Measurements from ENCODE around the gene MYH7B.

MYH7B gene

DNA sequence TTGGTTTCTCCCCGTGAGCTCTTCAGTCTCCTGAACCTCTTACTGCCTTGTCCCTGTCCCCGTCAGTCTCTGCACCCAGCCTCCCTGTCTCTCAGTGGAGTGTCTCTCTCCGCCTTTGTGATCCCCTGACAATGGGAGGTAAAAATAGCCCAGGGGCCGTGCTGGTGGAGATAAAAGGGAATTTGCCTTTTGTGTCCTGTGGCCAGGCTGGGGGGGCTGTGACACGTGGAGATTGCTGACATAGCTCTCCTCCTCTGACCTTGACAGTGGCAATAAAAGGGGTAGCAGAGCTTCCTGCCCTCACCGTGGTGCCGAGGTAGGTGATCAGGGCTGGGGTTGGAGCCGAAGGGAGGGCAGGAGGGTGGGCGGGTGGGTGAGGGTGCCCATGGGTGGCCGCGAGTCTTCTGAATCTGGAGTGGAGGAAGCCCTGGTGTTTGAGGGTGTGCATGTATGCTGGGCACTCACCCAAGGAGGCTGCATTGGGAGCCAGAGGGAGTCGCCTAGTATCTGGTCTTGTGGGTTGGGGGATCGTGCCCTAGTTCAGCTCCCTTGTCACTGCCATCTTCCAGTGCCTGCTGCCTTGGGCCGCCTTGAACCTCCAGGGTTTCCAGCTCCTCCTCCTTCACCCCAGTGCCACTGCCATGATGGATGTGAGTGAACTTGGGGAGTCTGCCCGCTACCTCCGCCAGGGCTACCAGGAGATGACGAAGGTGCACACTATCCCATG, 21.9 kb downstream of the MYH7B start:
- no peak for DNase-seq (ENCODE audit: low spot score)

DNA sequence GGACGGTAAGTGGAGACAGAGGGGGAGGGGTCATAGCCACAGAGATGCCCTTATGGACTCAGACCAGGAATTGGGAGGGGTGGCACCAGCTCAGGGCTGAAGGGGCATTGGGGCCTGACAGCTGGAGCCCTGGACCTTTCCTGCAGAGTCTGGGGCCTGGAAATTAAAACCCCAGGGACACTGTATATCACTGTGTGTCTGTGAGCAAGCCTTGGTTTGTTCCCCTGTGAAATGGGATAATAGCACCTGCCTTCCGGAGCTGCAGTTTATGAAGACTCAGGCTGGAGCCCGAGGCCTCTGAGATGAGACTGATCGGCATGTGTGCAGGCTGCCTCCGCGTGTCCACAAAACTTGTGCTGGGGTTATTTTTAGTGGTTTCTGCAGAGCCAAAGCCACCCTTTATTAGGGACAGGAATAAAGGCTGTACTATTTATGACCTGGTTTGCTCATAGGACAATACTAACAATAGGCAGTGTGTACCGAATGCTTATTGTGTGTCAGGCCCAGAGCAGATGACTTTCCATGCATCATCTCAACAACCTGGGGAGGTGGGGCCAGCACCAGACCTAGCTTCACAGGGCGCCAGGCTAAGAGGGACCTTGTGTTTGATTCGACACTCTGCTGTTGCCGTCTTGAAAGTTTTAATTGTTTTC, 22.6 kb downstream of the MYH7B start:
- no peak for DNase-seq (ENCODE audit: low spot score)

GRCh38 chr20:34979366-34980153, 23.9 kb downstream of the MYH7B start:
- no peak for DNase-seq (ENCODE audit: low spot score)

GRCh38 chr20:34980543-34981233, 25.0 kb downstream of the MYH7B start:
- no peak for DNase-seq (ENCODE audit: low spot score)

GRCh38 chr20:34982270-34983088, 26.8 kb downstream of the MYH7B start:
- DNase-seq (ENCODE audit: low spot score) = no peak

- no peak for DNase-seq (ENCODE audit: low spot score)
These were observed 27.6 kb downstream of the MYH7B start for GRCh38 chr20:34983089-34983820.

DNA sequence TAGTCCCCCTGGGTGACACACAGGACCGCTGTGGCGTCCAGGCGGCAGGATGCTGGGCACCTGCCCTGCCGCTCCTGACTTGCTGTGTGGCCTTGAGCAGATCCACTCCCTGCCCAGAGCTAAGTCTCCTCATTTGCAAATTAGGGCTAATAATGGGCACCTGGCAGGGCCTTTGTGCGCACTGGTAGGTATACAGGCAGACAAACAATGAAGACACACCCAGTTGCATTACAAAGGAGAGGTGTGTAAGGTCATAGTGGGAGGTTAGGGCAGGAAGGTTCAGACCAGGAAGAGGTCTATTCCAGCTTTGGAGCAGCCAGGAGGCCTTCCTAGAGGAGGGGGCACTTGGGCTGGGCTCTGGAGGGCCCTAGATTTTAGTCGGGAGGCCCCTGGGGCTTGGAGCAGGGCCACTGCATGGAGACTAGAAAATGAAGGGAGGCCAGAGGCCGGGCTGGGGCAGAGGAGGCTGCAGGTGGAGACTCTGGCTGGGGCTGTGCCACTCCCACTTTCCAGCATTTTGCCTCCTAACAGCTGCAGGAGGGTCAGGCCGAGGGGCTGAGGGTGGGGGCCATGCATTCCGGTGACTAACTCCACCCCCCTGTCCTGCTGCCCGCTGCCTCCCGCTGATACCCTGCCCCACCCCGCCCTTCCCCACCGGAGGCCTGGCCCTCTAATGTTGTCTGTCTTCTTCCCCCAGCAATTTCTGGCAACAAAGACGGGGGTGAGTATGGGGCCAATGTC, 28.5 kb downstream of the MYH7B start:
- DNase-seq (ENCODE audit: low spot score) = no peak

GRCh38 chr20:34984756-34985261, 29.1 kb downstream of the MYH7B start:
- no peak for DNase-seq (ENCODE audit: low spot score)

DNA sequence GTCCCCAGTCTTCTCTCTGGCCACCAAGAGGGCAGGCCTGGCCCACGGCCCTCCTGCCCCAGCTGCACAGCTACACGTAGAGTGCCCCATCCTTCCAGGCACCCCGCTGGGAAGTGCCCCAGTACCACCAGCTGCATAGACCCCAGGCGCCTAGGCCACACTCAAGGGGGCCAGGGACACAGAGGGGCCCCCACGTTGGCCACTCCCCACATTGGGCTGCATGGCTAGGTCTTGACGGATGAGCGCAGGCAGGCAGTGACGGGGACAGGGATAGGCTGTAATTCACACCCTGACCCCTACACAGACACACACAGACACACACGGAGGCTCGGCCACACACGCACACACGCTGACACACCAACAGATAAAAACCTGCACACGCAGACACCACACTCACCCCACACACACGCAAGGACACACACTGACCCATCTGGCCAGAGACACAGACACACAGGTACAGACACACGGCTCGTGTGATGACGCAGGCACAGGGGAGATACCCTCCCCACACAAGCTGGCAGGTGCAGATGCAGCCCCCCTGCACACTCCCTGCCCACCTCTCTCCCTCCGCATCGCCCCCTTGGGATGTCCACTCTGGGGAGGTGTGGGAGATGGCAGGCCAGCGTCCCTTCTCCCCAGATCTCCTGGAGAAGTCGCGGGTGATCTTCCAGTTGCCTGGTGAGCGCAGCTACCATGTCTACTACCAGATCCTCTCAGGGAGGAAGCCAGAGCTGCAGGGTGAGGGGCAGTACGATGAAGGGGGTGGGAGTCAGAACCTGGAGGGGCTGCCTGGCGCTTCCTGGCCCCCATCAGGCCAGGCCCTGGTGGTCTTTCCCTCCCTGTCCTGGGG, 30.0 kb downstream of the MYH7B start:
- DNase-seq (ENCODE audit: low spot score) = no peak

DNA sequence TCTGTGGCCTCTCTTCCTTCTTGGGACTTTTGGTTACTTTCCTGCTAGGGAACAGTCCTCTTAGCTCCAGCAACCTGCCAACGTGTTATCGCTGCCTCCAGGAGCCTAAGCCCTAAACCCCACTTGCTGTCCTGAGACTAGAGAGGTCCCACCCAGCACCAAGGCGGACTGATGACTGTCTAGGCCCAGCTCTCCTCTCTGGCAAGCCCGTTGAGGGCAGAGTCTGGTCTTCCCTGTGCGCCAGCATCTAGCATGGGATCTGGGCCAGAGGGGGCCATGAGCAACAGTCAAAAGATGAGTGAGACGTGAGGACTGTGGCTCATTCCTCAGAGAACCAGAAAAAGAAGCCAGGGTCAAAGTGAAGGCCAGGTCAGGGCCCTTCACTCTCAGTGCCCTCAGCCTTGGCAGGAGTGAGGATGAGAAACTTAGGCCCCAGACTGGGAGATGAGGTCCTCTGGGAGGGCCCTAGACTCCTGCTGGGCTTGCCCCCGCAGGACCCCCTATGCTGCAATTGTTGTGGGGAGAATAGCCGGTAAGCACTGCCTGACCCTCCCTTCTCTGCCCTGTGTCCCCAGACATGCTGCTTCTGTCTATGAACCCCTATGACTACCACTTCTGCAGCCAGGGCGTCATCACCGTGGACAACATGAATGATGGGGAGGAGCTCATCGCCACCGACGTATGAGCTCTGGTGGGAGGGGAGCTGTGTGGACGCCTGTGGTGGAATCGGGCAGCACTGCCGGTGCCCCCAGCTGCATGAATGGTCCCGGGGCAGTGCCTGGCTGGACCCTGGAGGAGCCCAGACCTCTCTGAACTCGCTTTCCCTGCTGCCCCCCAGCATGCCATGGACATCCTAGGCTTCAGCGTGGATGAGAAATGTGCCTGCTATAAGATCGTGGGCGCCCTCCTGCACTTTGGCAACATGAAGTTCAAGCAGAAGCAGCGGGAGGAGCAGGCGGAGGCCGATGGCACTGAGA, 30.9 kb downstream of the MYH7B start:
- DNase-seq (ENCODE audit: low spot score) = no peak

DNA sequence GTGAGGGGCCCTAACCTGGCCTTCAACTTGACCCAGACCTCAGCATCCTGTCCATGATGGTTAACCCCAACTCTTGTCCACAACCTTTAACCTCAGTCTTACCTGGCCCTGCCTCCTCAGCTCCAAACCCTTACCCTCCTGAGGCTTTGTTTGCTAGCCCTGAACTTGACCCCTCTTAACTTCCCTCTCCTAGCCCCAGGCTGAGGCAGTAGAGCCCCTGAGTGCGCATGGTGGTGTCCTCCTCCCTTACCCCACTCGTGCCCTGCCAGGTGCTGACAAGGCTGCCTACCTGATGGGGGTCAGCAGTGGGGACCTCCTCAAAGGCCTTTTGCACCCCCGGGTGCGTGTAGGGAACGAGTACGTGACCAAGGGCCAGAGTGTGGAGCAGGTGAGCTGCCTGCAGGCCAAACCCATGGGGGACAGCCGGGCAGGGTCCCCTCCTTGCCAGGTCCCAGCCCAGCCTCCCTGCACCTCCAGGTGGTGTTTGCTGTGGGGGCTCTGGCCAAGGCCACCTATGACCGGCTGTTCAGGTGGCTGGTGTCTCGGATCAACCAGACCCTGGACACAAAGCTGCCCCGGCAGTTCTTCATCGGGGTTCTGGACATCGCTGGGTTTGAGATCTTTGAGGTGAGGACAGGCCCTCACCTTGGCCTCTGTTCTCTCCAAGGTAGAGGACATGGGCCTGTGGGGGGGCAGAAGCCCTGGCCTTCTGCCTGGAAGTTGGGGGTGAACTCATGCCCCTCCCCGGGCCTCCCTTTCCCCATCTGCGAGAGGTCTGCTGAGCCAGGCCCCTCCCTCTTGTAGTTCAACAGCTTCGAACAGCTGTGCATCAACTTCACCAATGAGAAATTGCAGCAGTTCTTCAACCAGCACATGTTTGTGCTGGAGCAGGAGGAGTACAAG, 31.9 kb downstream of the MYH7B start:
- DNase-seq (ENCODE audit: low spot score) = no peak

GRCh38 chr20:34988191-34988540, 32.5 kb downstream of the MYH7B start:
- no peak for DNase-seq (ENCODE audit: low spot score)

DNA sequence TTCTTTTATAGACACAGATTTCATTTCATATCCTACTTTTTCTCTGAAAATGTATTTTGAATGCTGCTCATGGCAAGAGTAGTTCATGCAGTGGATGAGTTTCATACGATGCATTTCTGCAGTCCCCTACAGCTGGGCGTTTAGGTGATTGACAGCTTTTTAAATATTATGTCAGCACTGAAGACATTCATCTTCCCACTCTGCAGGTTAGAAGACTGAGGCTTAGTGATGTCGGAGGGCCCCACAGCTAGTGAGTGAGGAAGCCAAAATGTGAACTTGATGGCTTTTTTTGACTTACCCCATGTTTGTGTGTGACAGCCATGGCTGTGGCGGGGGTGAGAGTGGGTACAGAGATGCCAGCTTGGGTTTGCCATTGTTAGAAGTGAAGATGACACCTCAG, 33.5 kb downstream of the MYH7B start:
- no peak for DNase-seq (ENCODE audit: low spot score)

GRCh38 chr20:34989670-34990069, 34.0 kb downstream of the MYH7B start:
- no peak for DNase-seq (ENCODE audit: low spot score)

DNA sequence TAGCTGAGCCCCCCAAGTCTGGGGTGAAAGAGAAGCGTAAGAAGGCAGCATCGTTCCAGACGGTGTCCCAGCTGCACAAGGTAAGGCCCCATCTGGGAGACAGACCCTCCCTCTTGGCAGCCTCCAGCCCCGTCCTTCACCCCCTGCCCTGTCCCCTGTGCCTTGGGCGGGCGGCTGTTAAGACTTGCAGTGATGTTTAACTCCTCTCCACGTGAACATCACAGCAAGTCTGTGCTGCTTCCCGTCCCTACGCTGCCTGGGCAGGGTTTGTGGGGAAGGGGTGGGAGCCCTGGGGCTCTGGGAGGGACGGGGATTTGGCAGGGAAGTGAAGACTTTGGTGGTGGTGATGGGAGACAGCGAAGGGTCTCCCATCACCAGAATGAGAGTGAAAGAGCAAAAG, 34.6 kb downstream of the MYH7B start:
- DNase-seq (ENCODE audit: low spot score) = no peak

DNA sequence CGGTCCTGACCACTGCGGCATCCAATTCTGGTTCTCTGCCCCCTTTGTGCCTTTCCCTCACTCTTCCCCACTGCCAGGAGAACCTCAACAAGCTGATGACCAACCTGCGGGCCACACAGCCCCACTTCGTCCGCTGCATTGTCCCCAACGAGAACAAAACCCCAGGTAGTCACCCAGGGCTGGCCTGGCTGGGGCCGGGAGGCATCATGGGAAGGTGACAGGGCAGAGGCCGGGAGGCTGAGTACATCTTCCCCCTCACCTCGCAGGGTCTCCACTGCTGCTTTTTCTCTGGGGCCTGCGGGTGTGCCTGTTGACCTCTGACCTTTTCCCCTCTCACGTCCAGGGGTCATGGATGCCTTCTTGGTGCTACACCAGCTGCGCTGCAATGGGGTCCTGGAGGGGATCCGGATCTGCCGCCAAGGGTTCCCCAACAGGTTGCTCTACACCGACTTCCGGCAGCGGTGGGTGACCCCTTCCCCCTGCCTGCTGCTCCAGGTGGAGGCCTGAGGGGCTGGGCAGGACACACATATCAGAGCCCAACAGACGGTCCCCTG, 35.1 kb downstream of the MYH7B start:
- DNase-seq (ENCODE audit: low spot score) = no peak
